ENCODE results near the gene RXRA.

Gene RXRA

DNA sequence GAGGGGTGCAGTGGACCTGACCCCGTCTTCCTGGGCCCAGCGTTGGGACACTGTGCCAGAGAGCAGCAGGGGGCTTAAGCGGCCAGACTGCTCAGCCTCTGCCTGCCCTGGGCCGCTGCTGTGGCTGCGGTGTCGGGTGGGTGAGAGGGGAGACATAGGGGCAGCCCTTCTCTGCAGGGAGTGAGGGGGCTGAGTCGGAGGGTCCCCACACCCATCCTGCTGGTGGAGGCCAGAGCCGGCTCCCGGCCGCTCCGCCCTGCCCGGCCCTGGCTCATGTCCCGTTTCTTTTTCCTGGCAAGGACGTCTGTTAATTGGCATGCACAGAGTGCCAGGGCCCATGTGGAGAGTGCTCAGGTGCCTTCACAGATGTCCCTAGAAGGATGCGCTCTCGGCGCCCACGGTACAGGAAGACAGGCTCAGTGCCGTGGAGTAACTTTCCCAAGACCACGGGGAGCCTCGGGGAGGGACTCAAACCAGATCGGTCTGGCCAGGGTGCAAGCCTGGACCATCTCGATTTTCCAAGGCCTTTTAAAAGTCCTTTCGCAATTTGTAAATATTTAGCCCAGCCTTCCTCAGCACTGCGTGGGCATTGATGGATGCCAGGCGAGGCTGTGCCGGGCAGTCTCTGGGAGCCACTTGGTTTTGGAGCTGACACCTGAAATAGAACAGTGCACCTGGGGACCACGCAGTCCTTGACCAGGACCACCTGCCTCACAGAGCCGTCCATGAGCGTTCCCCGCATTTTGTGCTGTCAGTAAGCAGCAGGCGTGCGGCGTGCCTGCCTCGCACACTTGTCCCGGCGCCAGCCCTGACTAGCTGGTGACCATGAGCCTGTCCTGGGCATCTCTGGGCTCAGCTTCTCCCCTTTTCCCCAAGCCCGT, 60.9 kb downstream of the RXRA start:
- DNase-seq = no peak

DNA sequence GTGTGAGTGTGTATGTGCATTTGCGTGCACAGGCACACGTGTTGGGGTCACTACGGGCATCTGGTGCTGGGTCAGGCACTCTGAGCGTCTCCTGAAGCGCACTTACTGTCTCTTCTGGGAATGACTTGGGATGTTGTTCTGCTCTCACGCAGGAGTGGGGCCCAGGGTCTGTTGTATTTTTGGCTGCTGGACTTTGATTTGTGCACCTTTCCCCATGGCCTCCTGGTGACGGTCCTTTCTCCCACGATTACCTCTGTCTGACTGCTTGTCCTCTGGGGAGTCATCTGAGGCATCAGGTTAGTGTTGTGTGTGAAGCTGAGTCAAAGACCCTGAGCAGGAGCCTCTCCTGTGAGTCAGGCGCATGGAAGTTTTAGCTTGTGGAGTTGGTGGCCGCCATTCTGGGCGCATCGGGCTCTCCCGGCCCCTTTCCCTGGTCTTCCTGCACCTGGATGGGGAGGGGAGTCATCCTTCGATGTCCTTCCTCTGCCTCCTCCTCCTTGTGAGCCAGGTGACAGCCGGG, 62.1 kb downstream of the RXRA start:
- DNase-seq = no peak

DNA sequence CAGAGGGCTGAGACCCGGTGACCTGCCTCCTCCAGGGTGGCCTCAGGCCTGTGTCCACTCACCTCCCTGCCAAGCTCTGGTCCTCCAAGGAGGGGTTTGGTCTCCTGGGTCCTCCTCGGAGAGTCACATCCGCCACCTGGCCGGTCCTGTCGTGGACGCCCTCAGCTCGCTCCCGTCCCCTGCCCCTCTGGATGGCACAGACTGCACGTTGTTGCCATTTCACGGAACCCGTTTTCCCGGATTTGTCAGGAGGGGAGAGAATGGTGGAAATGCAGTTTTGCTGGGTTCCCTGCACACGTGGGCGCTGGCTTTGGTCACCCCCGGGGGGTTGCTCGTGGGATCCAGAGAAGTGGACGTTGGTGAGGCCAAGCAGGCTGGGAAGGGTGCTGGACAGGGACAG, 62.7 kb downstream of the RXRA start:
- DNase-seq = no peak

DNA sequence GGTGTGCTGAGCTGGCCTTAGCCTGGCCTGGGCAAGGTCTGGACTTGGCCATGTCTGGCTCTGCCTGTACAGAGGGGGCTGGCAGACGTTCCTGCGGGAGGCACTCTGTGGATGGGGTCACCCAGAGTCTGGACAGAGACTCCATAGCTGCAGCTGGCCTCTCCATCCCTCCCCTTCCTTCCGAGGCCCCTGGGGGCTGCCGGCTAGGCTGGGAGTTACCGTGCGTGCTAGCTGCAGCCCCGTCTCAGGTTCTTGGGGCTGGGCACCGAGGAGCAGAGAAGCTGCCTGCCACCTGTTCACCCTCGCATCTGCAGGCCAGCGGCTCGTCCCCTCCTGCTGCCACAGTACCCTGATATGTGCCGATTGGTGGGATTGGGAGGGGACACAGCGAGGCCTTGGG, 63.4 kb downstream of the RXRA start:
- no peak for DNase-seq

DNA sequence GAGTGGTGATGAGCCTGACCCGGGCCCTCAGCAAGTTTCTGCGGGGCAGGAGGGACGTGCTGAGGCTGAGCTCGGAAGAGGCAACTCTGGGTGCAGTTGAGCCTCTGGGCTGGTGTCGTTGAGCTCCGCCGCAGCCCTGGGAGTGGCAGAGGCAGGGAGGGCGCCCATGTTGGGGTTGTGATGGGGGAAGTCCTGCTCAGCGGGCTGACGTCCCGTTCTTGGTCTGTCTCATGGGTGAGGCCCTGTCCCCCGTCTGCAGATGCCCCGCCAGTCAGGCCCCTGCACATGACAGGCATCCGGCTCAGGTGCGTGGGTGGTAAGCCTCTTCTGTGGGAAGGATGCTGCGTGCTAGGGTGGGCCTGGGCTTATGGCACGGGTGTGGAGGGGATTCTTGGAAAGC, 64.3 kb downstream of the RXRA start:
- DNase-seq = peak; percentile 90

DNA sequence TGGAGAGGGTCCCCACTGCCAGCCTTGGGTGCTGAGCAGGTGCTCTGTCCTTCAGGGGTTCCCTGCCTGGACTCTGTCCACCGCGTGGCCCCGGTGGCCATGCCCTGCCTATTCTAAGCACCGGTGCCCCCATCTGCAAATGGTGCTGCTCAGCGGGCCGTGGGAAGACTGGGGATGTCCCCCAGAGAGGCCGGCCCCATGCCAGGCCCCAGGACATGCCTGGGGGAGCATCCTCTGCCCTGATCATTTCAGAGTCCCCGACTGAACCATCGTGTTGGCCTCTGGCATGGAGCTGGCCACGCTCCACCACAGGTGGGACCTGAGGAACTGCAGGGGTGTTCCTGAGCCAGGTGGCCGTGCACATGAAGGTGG, 64.7 kb downstream of the RXRA start:
- no peak for DNase-seq

DNA sequence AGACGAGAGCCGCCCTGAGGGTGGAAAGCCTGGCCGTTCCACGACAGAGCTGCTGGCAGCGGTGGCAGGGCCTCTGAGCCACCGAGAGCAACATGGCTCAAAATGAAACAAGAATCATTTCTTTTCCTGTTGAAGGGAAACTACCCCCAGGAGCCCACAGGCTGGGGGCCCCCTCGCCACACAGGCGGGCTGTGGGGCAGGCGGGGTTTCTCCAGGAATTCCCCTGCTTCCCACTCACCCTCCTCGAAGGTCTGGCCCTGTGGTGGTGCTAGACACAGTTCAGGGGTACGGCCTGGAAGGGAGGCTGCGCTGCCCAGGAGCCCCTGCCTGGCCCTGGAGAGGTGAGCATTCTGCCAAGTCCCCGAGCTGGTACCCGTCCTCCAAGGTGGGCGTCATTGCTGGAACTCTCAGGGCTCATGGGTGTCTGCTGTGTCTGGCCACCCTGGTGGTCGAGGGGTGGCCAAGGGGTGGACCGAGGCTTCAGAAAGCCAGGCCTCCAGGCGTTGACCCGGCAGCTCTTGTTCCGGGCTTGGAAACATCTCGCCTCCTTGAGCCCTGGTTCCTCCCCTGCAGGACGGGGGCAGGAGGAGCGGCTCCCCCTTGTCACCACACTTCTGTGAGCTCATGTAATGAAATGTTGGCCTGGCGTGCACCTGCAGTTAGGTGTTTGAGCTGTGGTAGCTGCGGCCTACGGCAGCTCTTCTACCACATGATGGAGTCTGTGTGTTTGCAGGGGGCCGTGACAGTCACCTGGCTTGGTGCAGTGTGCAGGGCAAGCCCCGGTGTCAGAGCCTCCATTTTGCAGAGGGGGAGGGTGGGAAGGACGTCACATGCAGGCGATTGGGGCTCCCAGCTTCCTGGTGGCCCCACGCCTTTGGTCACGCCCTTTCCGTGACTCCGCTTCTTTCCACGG, 65.3 kb downstream of the RXRA start:
- peak; percentile 89 for DNase-seq

DNA sequence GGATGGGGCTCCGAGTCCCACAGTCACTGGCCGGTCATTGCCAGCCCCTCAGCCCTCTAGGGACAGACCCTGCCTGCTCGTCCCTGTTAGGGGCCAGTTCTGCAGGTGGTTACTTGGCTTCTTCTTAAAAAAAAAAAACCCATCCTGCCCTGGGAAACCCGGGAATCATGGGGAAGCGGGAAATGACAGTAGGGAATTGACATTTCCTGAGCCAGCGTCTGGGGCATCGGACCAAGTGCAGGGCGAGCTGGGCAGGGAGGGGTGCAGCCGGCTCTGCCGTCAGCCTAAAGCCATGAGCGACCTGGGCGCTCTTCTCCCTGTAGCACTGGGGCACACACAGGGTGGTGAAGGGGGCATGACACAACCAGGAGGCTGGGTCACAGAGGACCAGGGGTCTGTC, 66.6 kb downstream of the RXRA start:
- no peak for DNase-seq

DNA sequence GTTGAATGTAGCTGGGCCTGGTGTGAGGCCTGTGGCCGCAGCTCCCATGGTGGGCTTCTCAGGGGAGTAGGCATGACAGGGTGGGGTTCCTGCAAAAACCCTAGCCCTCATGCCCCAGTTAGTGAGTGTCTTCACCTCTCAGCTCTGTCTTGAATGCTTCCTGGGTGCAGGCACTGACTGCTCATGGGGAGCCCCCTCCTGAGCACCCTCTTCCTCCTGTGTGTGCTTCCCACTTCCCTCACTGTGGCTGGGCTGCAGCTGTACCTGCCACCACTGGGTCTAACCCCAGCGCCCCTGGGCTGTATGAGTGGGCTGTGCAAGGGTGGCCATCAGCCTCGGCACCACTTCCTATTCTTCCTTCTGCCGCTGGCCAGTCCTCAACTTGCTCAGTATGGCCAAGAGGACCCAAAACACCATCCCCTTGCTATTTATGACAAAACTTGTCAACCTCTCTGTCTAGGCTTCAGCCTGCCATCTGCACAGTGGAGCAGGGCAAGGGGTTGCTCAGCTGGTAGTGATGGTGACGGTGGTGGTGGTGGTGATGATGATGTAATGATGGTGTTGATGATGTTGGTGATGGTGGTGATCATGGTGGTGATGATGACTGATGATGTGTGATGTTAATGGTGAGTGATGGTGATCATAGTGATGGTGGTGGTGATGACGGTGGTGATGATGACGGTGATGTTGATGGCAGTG, 67.5 kb downstream of the RXRA start:
- no peak for DNase-seq

DNA sequence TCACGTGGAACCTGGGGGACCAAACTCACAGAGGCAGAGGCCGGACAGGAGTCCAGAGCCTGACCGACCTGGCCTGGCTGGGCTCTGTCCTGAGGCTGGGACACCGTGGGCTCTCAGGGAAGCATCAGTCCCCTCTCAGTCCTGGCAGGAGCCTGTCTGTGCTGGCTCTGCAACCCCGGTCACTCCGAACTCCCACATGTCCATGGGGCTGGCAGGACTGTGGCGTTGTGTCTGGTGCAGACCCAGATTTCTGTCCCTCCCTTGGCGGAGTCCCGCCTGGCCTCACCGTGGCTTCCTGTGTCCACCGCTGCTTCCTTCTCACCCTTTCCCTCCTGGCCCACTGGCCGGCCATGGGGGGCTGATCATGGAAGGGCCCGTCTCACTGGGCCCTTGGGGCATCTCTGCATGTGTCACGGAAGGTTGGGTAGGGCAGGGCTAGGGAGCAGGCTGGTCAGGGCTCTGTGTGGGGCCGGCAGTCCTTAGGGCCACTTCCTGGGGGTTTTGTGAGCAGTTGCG, 68.8 kb downstream of the RXRA start:
- DNase-seq = no peak

DNA sequence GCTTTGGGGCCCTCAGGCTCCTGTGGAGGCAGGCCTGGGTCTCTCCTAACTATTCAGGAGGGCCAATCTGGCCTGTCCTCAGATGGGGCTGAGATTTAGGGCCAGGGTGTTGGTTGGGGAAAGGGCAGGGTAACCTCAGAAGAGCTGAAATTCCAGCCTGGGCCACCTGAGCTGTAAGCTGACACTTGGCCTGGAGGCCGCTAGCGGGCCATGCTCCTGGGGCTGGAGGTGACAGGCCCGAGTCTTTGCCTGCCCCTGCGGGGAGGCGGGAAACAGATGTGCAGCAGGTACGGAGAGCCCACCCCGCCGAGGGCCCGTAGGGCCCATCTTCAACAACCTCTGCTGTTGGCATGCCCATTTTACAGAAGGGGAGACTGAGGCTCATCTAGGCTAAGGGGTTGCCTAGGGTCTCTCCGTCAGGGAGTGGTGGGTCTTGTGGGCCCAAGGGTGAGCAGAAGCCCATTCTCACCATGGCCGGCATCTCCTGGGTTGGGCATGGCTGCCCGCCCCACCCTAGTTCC, 69.5 kb downstream of the RXRA start:
- DNase-seq = no peak

DNA sequence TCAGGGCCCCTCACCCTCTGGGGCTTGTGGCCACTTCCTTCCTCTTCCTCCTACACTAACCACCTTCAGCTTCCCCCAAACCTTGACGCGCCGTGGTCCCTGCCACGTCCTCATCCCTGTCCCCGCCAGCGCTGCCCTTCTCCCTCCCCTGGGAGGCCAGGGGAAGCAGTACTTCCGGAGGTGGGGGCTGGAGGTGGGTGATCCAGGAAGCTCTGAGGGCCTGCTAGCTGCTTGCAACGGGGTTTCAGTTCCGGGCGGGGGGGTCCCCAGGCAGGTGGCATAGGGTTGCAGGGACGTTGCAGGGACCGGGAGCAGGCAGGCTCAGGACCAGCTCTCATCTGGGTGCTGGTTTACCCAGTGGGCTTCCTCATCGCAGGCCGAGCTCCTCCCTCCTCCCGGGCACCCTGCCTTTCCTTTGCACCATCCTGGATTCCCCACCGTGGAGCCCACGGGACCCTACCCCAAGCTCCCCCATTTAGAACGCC, 70.0 kb downstream of the RXRA start:
- DNase-seq = peak; percentile 75

DNA sequence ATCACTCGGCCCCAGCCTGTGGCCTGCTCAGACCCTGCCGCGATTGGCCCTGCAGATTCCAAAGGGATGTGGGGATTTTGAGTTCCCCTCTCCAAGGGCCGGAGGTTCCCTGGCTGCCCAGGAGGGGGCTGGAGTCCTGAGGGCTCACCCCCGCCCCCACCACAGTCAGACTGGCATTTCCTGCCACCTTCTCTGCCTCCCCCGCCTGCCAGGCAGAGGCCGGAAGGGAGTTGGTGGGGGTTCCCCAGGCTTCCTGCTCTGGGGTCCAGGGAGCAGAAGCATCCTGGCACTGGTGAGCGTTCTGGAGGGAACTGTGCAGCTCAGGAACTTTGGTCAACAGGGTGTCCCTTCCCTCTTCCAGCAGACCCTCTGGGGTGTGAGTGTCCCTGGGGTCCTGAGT, 70.6 kb downstream of the RXRA start:
- peak; percentile 65 for DNase-seq

DNA sequence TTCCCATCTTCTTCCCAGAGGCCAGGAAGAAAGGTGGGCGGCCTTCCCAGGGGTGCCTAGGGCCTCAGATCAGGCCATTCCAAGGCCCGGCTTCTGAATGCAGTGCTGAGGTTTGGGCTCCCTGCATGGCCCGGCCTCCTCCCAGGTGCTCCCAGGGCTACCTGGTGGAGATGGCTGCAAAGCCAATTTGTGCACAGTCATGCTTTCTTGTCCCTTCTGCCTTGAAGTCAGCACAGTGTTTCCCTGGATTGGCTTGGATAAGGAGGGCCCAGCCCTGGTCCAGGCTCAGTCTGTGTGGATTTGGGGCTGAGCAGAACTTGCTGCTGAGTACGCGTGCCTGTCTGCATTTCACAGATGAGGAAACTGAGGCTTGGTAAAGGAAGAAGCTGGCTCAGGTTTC, 72.5 kb downstream of the RXRA start:
- no peak for DNase-seq

DNA sequence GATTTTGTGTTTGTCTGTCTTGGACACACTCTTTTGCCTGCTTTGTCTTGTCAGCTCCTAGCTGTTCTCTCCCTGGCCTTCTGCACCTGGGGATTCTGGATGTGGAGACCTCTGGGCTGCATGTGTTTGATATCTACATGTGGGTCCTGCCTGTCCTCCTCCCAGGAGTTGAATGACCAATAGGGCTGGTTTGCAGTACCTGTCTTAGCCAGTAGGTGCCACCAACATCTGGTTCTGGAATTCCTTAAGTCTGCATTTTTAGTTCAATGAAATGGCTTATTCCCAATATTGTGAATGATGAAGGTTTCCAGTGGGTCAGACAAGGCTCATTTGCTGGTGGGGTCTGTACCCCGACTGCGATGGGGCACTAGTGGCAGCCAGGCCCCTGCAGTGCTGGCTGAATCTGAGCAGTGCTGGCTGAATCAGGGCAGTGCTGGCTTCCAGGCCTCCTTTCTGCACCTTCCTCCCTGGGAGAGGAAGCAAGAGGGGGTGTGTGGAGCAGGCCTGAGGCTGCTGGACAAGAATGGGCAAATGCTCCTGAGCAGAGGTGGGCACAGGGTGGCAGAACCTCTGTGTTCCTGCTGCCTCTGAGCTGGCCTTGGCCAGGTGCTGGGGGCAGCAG, 73.3 kb downstream of the RXRA start:
- peak; percentile 50 for DNase-seq

DNA sequence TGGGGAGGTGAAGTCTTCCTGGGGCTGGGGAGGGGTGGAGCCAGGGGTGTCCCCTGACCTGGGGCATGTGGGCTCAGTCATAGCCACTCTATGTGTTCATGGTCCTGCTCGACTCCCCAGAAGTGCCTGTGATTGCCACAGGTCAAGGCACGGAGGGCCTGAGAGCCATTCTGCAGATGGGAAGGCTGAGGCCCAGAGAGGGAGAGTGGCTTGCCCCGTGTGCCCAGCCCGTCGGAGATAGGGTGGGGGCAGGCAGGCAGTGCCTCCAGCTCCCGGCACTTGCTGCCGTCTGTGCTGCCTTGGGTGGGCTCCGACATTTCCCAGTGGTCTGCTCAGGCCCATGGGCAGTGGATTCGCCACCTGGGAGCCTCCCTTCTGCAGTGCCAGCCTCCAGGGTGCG, 74.0 kb downstream of the RXRA start:
- no peak for DNase-seq

DNA sequence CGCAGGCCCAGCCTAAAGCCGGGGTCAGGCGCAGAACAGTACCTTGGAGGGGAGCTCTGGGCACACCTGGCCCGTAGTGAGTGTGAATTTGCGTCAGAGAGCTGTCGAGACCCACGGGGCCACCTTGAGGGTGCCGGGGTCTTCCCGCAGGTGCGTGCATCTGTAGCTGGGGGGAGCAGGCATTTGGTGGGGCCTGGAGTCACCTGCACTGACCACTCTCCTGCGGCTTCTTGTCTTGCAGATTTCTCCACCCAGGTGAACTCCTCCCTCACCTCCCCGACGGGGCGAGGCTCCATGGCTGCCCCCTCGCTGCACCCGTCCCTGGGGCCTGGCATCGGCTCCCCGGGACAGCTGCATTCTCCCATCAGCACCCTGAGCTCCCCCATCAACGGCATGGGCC, 75.1 kb downstream of the RXRA start:
- DNase-seq = no peak

DNA sequence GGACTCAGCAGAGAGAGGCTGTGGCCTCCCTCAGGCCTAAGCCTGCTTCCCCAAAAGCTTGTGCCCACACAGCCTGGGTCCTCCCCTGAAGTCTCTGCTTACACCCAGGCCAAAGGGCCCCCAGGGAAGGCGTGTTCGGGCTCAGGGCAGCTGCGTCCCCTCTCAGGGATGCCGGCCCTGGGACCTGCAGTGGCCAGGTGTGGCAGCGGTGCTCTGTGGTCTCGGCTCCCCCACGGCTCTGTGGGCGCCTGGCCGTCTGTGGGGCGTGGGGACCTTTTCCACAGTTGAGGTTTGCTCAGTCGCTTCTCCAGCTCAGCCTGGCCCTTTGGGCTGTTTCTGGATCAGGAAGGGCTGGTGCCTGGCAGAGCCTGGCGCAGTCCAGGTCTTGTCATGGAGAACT, 75.9 kb downstream of the RXRA start:
- no peak for DNase-seq

DNA sequence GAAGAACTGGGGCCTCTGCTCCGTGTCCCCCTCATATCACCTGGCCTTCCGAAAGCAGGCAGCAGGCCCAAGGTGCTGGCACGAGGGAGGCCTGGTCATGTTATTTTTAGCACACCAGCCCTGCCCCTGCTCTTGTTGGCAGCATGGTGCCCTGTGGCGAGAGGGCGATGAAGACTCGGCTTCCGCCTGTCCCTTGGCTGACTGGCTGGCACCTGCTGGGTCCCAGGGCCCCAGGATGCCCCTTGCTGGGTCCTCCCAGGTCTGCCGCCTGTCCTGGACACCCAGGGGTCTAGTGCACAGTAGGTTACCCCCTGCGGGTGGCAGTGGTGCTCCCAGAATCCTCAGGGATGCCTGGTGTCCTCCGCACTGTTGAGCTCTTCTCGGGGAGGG, 77.0 kb downstream of the RXRA start:
- DNase-seq = no peak

DNA sequence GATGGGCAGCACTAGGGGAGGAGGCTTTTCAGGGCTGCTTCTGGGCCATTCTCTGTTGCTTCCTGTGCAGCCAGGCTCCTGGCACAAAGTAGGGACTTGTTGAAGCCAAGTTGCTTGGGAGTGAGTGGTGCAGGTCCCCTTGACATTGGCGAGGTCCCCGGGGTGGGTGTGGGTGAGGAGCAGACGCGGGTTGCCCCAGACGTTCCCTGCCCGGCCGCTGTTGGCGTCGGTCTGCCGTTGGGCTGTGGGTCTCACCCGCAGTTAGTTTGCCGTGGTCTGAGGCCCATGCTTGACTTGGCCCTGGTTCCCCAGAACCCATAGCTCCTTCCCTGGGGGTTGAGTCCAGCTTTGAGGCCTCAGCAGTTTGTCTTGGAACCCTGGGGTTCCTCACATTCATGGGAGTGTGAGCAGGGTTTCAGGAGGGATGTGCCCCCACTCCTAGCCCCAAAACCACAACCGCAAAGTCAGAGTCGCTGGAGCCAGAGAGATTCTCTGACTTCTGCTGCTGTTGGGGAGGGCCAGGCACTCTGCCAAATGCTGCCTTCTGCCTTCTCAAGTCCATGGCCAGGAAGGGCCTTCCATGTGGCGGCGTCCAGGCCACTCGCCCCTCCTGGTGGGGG, 77.5 kb downstream of the RXRA start:
- peak; percentile 62 for DNase-seq
